HepG2 (cell line): ENCODE measurements around the gene ZBTB7C. TPM values are rescaled to one million over a fixed set of nuclear protein-coding genes. Genes with fewer than 3 reads are reported as not detected.
A peak's percentile ranks its signal among the peaks of the same experiment; 100 is the strongest.

Experiments used
- CEBPB ChIP-seq: IDR thresholded peaks from 2 replicates; pipeline ENCODE4 v1.6.1; 2011; ENCODE audit warnings: low read depth, low read length, improper control_type of control experiment, borderline replicate concordance
- CEBPG ChIP-seq: IDR thresholded peaks from 2 replicates; pipeline ENCODE4 v1.6.1; 2016
- NR3C1 ChIP-seq: sonication (generic); formaldehyde crosslinking; IDR thresholded peaks from 2 replicates; pipeline ENCODE4 v1.4.0; 2020; ENCODE audit warnings: missing genetic modification reagents
- PTBP1 ChIP-seq: fragments of 200-400 bp; formaldehyde crosslinking; IDR thresholded peaks from 2 replicates; pipeline ENCODE4 v1.6.1; 2018; ENCODE audit warnings: low read length, low read depth; ENCODE audit not compliant: poor library complexity, severe bottlenecking
- STAG1 ChIP-seq: sonication (generic); formaldehyde crosslinking; IDR thresholded peaks from 2 replicates; pipeline ENCODE4 v1.4.0; 2020; ENCODE audit warnings: missing genetic modification reagents
- ZNF3 ChIP-seq: IDR thresholded peaks from 2 replicates; pipeline ENCODE4 v1.7.0; 2017; ENCODE audit warnings: inconsistent platforms
- polyA plus RNA-seq, 8 experiments: library from polyadenylated mRNA; depleted of rRNA in 3 of 8; stranded (reverse) in 7 of 8; unstranded in 1 of 8; fragments of >200 nt; fragmentation: Illumina TruSeq in 4 of 8; extraction: Trizol in 4 of 8; gene quantifications; 2 replicates each; pipeline versions ENCODE4 v1.2.1 to v1.2.3, GENCODE V29; 2011 to 2016; ENCODE audit warnings: low read depth in 4 of 8, missing spikeins in 1 of 8, mixed read lengths in 1 of 8; ENCODE audit not compliant: insufficient read depth in 1 of 8
- total RNA-seq, 5 experiments: library from RNA; depleted of rRNA; stranded (reverse); fragments of >200 nt; fragmentation: Illumina TruSeq; extraction: Trizol; gene quantifications; 2 replicates each; pipeline ENCODE4 v1.2.3, GENCODE V29; 2016; ENCODE audit warnings: low read depth in 1 of 5
- TF ChIP-seq, protein P1 (sequence below): sonication (generic); formaldehyde crosslinking; IDR thresholded peaks from 2 replicates; pipeline ENCODE4 v1.5.0; 2020; ENCODE audit warnings: mild to moderate bottlenecking, missing genetic modification reagents, moderate library complexity
- TF ChIP-seq, protein P2 (sequence below): sonication (generic); formaldehyde crosslinking; IDR thresholded peaks from 2 replicates; pipeline ENCODE4 v1.5.1; 2020; ENCODE audit warnings: mild to moderate bottlenecking, missing genetic modification reagents, moderate library complexity

Gene ZBTB7C
- total and polyA plus RNA-seq, 2 of the 13 experiments (the other 11 are each of a cell fraction or from before 2014, with no cell fraction given): 0.01 to 0.04 TPM

DNA sequence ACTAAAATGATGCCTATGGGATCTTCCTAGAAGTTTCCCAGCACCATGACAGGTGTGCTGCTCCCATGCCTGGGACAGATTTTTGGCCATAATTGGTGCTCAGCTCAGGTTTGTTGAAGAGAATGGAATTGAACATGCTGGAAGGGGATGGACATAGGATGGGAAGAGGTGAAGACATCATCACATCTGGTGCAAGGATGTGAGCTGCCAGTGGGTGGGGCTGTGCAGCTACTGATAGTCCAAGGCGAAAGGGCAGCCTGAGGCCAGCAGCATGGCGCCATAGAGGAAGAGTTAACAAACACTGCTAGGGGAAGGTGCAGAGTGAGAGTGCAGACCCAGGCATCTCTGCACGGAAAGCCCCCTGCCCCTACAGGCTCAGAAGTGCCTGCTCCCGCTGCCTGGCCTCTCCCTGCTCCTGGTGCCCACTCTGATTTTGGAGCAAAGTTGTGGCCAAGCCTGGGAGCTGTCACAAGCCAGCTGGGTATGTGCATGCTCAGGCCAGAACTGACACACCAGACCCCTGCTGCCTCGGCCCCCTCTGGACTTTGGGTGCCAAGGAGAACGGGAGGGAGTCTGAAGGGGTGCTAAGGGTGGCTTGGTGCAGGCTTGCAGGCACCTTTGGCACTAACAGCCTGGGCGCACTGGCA lies 178.6 kb downstream of the ZBTB7C start (continued):
- TF ChIP-seq, protein P1, sequence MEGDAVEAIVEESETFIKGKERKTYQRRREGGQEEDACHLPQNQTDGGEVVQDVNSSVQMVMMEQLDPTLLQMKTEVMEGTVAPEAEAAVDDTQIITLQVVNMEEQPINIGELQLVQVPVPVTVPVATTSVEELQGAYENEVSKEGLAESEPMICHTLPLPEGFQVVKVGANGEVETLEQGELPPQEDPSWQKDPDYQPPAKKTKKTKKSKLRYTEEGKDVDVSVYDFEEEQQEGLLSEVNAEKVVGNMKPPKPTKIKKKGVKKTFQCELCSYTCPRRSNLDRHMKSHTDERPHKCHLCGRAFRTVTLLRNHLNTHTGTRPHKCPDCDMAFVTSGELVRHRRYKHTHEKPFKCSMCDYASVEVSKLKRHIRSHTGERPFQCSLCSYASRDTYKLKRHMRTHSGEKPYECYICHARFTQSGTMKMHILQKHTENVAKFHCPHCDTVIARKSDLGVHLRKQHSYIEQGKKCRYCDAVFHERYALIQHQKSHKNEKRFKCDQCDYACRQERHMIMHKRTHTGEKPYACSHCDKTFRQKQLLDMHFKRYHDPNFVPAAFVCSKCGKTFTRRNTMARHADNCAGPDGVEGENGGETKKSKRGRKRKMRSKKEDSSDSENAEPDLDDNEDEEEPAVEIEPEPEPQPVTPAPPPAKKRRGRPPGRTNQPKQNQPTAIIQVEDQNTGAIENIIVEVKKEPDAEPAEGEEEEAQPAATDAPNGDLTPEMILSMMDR: peak; percentile 80
- TF ChIP-seq, protein P2, sequence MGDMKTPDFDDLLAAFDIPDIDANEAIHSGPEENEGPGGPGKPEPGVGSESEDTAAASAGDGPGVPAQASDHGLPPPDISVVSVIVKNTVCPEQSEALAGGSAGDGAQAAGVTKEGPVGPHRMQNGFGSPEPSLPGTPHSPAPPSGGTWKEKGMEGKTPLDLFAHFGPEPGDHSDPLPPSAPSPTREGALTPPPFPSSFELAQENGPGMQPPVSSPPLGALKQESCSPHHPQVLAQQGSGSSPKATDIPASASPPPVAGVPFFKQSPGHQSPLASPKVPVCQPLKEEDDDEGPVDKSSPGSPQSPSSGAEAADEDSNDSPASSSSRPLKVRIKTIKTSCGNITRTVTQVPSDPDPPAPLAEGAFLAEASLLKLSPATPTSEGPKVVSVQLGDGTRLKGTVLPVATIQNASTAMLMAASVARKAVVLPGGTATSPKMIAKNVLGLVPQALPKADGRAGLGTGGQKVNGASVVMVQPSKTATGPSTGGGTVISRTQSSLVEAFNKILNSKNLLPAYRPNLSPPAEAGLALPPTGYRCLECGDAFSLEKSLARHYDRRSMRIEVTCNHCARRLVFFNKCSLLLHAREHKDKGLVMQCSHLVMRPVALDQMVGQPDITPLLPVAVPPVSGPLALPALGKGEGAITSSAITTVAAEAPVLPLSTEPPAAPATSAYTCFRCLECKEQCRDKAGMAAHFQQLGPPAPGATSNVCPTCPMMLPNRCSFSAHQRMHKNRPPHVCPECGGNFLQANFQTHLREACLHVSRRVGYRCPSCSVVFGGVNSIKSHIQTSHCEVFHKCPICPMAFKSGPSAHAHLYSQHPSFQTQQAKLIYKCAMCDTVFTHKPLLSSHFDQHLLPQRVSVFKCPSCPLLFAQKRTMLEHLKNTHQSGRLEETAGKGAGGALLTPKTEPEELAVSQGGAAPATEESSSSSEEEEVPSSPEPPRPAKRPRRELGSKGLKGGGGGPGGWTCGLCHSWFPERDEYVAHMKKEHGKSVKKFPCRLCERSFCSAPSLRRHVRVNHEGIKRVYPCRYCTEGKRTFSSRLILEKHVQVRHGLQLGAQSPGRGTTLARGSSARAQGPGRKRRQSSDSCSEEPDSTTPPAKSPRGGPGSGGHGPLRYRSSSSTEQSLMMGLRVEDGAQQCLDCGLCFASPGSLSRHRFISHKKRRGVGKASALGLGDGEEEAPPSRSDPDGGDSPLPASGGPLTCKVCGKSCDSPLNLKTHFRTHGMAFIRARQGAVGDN (CRISPR knock-in tag): peak; percentile 20; the same call in 1 of the 2 replicates
- TF ChIP-seq PTBP1 (no peak), ZNF3 (no peak), STAG1 (CRISPR knock-in tag) (peak; percentile 83), NR3C1 (no peak), CEBPG (CRISPR knock-in tag) (0 out of 2 replicates have a peak, but pooled peaks have one; percentile 17), CEBPB (0 out of 2 replicates have a peak, but pooled peaks have one; percentile 1)
